Activated B cell treated with CpG ODN at 0.5 μM for 24 hours (primary cell): Measurements from ENCODE around the gene CCDC169. TPM values are rescaled to one million over a fixed set of nuclear protein-coding genes. Genes with fewer than 3 reads are reported as not detected.

Experiments
- ATAC-seq: fragments of 200-7000 bp; cut with Tn5 transposase; one replicate; pipeline ENCODE4 v1.10.0; 2021; ENCODE audit warnings: low read depth, mild to moderate bottlenecking, moderate library complexity
- CTCF ChIA-PET: fragments of 350-600 bp; sonication (Branson Sonifier 250); formaldehyde crosslinking; loops from one replicate; lab custom pipeline; 2021; ENCODE audit warnings: antibody characterized with exemption; lab: Charles Lee
- POLR2A ChIA-PET: fragments of 350-600 bp; sonication (Branson Sonifier 250); formaldehyde crosslinking; loops from one replicate; lab custom pipeline; 2021; ENCODE audit warnings: antibody characterized with exemption; lab: Charles Lee
- DNase-seq: peaks from one replicate; pipeline ENCODE4 v3.0.0; 2022
- H3K27ac Mint-ChIP-seq: one replicate; pipeline ENCODE4 v1.8.0; 2020; ENCODE audit warnings: mixed read lengths
- H3K27me3 Mint-ChIP-seq: one replicate; pipeline ENCODE4 v1.8.0; 2021; ENCODE audit warnings: mixed read lengths
- H3K36me3 Mint-ChIP-seq: one replicate; pipeline ENCODE4 v1.8.0; 2021; ENCODE audit warnings: low read depth, mixed read lengths
- H3K4me1 Mint-ChIP-seq: one replicate; pipeline ENCODE4 v1.8.0; 2021; ENCODE audit warnings: mixed read lengths
- H3K4me3 Mint-ChIP-seq: one replicate; pipeline ENCODE4 v1.8.0; 2020; ENCODE audit warnings: mild to moderate bottlenecking, mixed read lengths
- H3K9me3 Mint-ChIP-seq: one replicate; pipeline ENCODE4 v1.8.0; 2020; ENCODE audit warnings: mixed read lengths
- intact Hi-C: fragments of 100-400 bp; cut with micrococcal nuclease; formaldehyde crosslinking; loops from one replicate; pipeline ENCODE4 v1.15.1; 2024
- total RNA-seq: library from RNA; stranded (reverse); gene quantifications from 2 replicates; pipeline ENCODE4 v1.2.3, GENCODE V29; 2022
- TF ChIP-seq, protein P1 (sequence below): fragments of 200-600 bp; IDR thresholded peaks from one replicate; pipeline ENCODE4 v1.8.0; 2022; ENCODE audit warnings: antibody characterized with exemption, mild to moderate bottlenecking

The CCDC169 gene
- total RNA-seq: 0.18 TPM in 1 of 2 replicates, not detected in the other

DNA sequence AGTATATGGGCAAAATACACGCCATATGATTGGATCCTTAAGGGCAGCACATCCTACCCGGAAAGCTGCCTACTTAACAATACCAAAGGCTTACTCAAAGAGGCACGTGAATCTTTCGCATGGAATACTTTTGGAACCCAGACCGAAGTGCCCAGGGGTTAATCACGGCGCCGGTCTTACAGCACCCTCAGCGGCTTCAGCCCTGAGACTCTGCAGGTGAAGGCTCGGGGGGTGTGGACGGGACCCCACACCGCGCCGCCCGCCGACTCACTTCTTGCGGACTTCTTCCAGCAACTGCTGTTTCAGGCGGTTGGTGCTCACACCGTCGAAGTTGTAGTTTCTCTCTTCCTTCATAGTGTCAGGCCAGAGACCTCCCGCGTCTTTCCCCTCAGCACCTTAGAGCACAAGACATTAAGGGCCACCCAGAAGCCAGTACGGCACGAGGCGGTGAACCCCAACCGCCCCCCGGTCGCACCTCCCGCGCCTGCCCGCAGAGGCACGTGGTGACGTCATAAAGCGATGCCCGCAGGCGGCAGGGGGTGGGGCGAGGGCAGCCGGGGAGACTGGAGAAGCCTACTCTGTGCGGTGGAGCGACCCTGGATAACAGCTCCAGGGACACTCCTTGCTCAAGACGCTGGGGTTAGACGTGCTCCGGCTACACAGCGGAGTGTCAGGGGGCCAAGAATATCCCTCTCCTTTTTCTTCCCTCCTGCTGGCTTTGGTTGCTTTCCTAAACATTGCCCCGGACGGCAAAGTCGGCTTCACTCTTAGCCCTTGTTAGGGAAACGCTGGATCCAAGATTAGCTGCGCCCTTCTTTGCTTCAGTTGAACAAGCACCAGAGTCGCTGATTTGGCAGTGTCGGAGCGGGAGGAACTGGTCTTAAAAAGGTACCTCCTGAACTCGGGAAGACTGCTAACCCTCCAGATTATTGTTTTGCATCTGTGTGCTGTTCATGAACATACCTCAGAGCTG lies at the start of gene CCDC169:
Gene CCDC169, minus strand, starts transcription at position 449 of the 973 bp plus-strand sequence. Its CDS starts 95 bp downstream, at position 354.
- ATAC-seq: peak; percentile 88
- H3K36me3 Mint-ChIP-seq: no peaks in the 10 kb centered on the region
- peaks cover 18% of the 10 kb centered on the region for H3K27me3 Mint-ChIP-seq

DNA sequence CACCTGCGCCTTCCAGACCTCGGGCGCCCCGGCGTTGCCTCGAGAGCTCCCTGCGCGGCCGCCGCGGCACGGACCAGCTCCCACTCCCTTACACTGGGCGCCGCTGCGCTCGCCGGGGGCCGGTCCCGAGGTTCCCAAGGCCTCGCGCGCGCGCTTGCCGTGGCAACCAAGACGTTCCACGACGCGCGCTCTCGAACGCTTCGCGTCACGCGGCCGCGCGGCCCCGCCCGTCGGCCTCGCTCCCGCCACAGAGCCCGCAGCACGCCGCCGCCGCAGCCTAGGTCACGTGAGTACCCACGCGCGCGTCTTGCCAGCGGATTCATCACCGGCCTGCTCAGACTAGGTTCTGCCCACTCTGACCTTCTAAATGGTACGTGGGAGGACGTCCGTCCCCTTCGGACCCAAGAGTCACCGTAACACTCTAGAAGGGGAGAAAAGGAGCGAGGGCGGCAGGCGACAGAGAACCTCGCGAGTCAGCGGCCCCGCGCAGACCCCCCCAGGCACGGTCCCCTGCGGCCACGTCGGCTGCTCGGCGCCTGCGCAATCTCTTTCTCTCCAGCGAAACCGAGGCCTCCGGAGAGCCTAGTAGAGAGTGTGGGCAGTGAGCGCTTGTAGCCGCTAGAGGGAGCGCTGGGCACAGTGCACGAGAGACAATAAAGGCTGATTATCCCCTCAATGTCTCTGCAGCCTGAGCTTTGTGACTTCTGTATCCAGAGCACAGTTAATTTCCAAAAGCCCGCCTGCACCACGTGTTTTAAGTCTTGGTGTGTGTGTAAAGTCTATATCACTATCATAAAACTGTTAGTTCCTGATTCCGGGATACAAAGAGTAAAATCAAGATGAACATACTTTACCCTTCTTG lies 48.8 kb upstream of the CCDC169 start, which contains the start of gene SPART:
Gene SPART, minus strand, starts transcription at position 173 of the 862 bp plus-strand sequence. CDS start 10,564 bp downstream, outside the sequence.
- intact Hi-C loops: loop anchor here (1.0 to 5.0 kb wide), 6 partner anchors 49 to 713 kb away; partner anchors contain the start of genes CCDC169 and SUPT20H
- TF ChIP-seq, protein P1, sequence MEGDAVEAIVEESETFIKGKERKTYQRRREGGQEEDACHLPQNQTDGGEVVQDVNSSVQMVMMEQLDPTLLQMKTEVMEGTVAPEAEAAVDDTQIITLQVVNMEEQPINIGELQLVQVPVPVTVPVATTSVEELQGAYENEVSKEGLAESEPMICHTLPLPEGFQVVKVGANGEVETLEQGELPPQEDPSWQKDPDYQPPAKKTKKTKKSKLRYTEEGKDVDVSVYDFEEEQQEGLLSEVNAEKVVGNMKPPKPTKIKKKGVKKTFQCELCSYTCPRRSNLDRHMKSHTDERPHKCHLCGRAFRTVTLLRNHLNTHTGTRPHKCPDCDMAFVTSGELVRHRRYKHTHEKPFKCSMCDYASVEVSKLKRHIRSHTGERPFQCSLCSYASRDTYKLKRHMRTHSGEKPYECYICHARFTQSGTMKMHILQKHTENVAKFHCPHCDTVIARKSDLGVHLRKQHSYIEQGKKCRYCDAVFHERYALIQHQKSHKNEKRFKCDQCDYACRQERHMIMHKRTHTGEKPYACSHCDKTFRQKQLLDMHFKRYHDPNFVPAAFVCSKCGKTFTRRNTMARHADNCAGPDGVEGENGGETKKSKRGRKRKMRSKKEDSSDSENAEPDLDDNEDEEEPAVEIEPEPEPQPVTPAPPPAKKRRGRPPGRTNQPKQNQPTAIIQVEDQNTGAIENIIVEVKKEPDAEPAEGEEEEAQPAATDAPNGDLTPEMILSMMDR: peak; percentile 90

More for the DNA sequence above, at the start of gene CCDC169:
- peak within 1 kb of the TSS; percentile 85 for H3K4me3 Mint-ChIP-seq
- intact Hi-C loops: loop anchor here (1.0 kb wide), 1 partner anchor 49 kb away; the partner anchor contains the start of gene SPART
- H3K4me1 Mint-ChIP-seq: peaks cover 18% of the 10 kb centered on the region
- no peaks in the 10 kb centered on the region for H3K9me3 Mint-ChIP-seq
- CTCF ChIA-PET: no interaction called here
- POLR2A ChIA-PET: no interaction called here
- DNase-seq: peak; percentile 48
- TF ChIP-seq, protein P1: no peak
- H3K27ac Mint-ChIP-seq: no peak within 1 kb of the TSS

DNA sequence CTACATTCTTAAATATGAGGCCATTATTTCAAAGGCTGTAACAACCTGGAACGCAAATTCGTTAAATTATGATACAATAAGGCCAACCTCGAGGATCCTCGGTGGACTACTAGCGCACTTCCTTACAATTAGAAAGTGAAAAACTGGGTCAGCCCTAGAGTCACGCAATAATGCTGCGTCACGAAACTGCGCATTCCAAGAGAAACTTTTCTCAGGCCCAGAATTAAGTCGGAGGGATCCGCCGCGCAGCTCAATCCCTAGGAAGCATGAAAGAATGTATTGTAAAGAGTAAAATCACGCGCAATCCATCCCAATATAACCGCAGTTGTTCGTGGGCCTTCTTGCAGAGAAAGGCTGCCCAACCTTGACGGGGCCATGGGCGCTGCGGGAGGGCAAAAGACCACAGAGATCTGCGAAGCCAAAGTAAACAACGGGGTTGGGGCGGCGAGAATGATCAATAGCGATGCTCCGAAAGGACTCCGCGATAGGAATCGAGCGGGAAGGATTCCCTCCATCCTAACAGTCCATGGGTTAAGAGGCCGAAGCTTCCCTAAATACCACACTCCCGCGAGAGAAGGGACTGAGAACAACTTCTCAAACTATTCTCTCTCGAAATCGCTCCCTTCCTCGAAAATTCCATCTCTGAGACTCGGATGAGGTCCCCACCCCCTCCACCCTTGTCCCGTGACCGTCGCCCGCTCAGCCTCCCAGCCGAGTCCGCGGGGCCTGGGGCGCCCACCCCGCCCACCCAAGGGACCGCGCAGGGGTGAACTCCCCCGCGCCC lies 48.0 kb upstream of the CCDC169 start:
- peak; percentile 26 for ATAC-seq

More for the DNA sequence above, 48.8 kb upstream of the CCDC169 start, which contains the start of gene SPART:
- Mint-ChIP-seq H3K4me1 (peaks cover 26% of the 10 kb centered on the region), H3K4me3 (peak within 1 kb of the TSS; percentile 92), H3K9me3 (no peaks in the 10 kb centered on the region), H3K27ac (peak within 1 kb of the TSS; percentile 90), H3K27me3 (peaks cover 10% of the 10 kb centered on the region), H3K36me3 (peaks cover 4% of the 10 kb centered on the region)
- ATAC-seq (peak; percentile 90), DNase-seq (peak; percentile 74)
- ChIA-PET CTCF (interaction anchor here (0.6 to 2.2 kb wide), 4 partner anchors 49 to 390 kb away, joined by 3 to 22 read pairs (median 4); no protein-coding TSS in a partner anchor), POLR2A (interaction anchor here (0.6 to 1.3 kb wide), 3 partner anchors 84 to 654 kb away, joined by 4 to 8 read pairs (median 5); partner anchors contain the start of gene EXOSC8)

More for the DNA sequence above, 48.0 kb upstream of the CCDC169 start:
- TF ChIP-seq, protein P1: no peak
- ChIA-PET POLR2A (interaction anchor here (1.3 kb wide), 1 partner anchor 655 kb away, joined by 8 read pairs; the partner anchor contains the start of gene EXOSC8), CTCF (interaction anchor here (0.7 to 2.2 kb wide), 2 partner anchors 50 to 390 kb away, joined by 3 to 22 read pairs; no protein-coding TSS in a partner anchor)
- peak overlapping the region; percentile 92 for H3K4me3 Mint-ChIP-seq
- H3K4me1 Mint-ChIP-seq: peaks cover 26% of the 10 kb centered on the region
- H3K9me3 Mint-ChIP-seq: no peaks in the 10 kb centered on the region
- H3K36me3 Mint-ChIP-seq: peaks cover 4% of the 10 kb centered on the region
- peak; percentile 26 for DNase-seq
- peak overlapping the region; percentile 90 for H3K27ac Mint-ChIP-seq
- intact Hi-C loops: loop anchor here (1.0 to 5.0 kb wide), 8 partner anchors 48 to 714 kb away; partner anchors contain the start of genes ALG5, CCDC169, RFXAP and SUPT20H
- peaks cover 10% of the 10 kb centered on the region for H3K27me3 Mint-ChIP-seq
